HepG2 (cell line): Measurements from ENCODE around the gene LRRC73. TPM values are rescaled to one million over a fixed set of nuclear protein-coding genes. Genes with fewer than 3 reads are reported as not detected.
A peak's percentile ranks its signal among the peaks of the same experiment; 100 is the strongest.

Experiments used
- CHCHD3 ChIP-seq: sonication (generic); formaldehyde crosslinking; IDR thresholded peaks from 2 replicates; pipeline ENCODE4 v1.8.0; 2022; ENCODE audit warnings: mild to moderate bottlenecking, missing genetic modification reagents, moderate library complexity
- FLYWCH1 ChIP-seq: sonication (generic); formaldehyde crosslinking; IDR thresholded peaks from 2 replicates; pipeline ENCODE4 v1.8.1; 2023; ENCODE audit warnings: mild to moderate bottlenecking, missing genetic modification reagents
- GTF3A ChIP-seq: sonication (generic); formaldehyde crosslinking; conservative IDR thresholded peaks from 2 replicates; pipeline ENCODE4 v1.4.0; 2020; ENCODE audit warnings: mild to moderate bottlenecking, missing genetic modification reagents
- MLLT10 ChIP-seq: sonication (generic); formaldehyde crosslinking; IDR thresholded peaks from 2 replicates; pipeline ENCODE4 v1.4.0; 2020; ENCODE audit warnings: missing genetic modification reagents
- ZNF614 ChIP-seq: IDR thresholded peaks from 2 replicates; pipeline ENCODE4 v1.6.1; 2018; ENCODE audit warnings: missing biosample characterization, missing genetic modification reagents, inconsistent platforms, borderline replicate concordance
- ZNF616 ChIP-seq: sonication (generic); formaldehyde crosslinking; IDR thresholded peaks from 2 replicates; pipeline ENCODE4 v1.5.0; 2020; ENCODE audit warnings: low read depth, mild to moderate bottlenecking, missing genetic modification reagents
- polyA plus RNA-seq, 8 experiments: library from polyadenylated mRNA; depleted of rRNA in 3 of 8; stranded (reverse) in 7 of 8; unstranded in 1 of 8; fragments of >200 nt; fragmentation: Illumina TruSeq in 4 of 8; extraction: Trizol in 4 of 8; gene quantifications; 2 replicates each; pipeline versions ENCODE4 v1.2.1 to v1.2.3, GENCODE V29; 2011 to 2016; ENCODE audit warnings: low read depth in 4 of 8, missing spikeins in 1 of 8, mixed read lengths in 1 of 8; ENCODE audit not compliant: insufficient read depth in 1 of 8
- total RNA-seq, 5 experiments: library from RNA; depleted of rRNA; stranded (reverse); fragments of >200 nt; fragmentation: Illumina TruSeq; extraction: Trizol; gene quantifications; 2 replicates each; pipeline ENCODE4 v1.2.3, GENCODE V29; 2016; ENCODE audit warnings: low read depth in 1 of 5
- TF ChIP-seq, protein P1 (sequence below): sonication (generic); formaldehyde crosslinking; IDR thresholded peaks from 2 replicates; pipeline ENCODE4 v1.4.0; 2020; ENCODE audit warnings: missing genetic modification reagents, mild to moderate bottlenecking, borderline replicate concordance
- TF ChIP-seq, protein P2 (sequence below): sonication (generic); formaldehyde crosslinking; IDR thresholded peaks from 2 replicates; pipeline ENCODE4 v1.9.0; 2021; ENCODE audit warnings: mild to moderate bottlenecking, missing genetic modification reagents
- TF ChIP-seq, protein P3 (sequence below): sonication (generic); formaldehyde crosslinking; IDR thresholded peaks from 2 replicates; pipeline ENCODE4 v1.4.0; 2020; ENCODE audit warnings: mild to moderate bottlenecking, missing genetic modification reagents
- TF ChIP-seq, protein P4 (sequence below): sonication (generic); formaldehyde crosslinking; IDR thresholded peaks from 2 replicates; pipeline ENCODE4 v1.5.0; 2020; ENCODE audit warnings: missing genetic modification reagents
- TF ChIP-seq, protein P5 (sequence below): sonication (generic); formaldehyde crosslinking; conservative IDR thresholded peaks from 2 replicates; pipeline ENCODE4 v1.4.0; 2020; ENCODE audit warnings: missing genetic modification reagents

The LRRC73 gene
- total and polyA plus RNA-seq, 2 of the 13 experiments (the other 11 are each of a cell fraction or from before 2014, with no cell fraction given), result 0.11 to 0.12 TPM

DNA sequence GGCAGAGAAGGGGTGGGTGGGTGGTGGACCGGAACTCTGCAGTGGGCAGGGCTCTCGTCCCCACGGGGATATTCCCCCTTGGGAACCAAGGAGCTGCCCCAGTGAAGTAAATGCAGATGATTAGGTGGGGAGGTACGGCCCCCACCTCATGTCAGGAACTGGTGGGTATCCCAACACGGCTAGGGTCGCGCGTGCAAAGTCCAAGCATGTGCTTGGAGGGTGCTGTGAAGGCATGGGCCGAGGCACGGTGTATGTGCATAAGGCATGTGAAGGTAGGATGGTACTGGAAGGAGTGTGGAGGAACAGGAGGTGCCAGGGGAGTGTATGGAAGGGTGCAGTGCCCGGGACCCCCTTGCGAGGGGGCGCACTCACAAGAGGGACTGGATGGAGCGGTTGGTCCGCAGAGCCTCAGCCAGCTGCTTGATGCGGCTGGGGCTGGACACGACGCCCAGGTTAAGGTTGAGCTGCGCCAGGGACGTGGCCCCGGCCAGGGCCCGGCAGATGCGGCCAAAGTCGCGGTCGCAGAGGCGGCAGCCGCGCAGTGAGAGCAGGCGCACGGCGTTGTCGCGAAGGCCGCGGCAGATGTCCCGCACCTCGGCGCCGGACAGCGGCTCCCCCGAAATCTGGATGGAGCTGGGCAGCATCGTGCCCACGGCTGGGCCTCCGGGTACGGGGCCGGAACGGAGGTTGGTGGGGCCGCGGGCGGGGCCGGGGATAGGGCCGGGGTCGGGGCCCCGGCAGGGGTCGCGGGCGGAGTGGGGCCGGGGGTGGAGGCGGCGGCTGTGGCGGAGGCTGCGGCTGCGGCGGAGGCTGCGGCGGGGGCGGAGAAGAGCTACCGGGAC lies 783 bp downstream of the LRRC73 start (continued):
- TF ChIP-seq, protein P1, sequence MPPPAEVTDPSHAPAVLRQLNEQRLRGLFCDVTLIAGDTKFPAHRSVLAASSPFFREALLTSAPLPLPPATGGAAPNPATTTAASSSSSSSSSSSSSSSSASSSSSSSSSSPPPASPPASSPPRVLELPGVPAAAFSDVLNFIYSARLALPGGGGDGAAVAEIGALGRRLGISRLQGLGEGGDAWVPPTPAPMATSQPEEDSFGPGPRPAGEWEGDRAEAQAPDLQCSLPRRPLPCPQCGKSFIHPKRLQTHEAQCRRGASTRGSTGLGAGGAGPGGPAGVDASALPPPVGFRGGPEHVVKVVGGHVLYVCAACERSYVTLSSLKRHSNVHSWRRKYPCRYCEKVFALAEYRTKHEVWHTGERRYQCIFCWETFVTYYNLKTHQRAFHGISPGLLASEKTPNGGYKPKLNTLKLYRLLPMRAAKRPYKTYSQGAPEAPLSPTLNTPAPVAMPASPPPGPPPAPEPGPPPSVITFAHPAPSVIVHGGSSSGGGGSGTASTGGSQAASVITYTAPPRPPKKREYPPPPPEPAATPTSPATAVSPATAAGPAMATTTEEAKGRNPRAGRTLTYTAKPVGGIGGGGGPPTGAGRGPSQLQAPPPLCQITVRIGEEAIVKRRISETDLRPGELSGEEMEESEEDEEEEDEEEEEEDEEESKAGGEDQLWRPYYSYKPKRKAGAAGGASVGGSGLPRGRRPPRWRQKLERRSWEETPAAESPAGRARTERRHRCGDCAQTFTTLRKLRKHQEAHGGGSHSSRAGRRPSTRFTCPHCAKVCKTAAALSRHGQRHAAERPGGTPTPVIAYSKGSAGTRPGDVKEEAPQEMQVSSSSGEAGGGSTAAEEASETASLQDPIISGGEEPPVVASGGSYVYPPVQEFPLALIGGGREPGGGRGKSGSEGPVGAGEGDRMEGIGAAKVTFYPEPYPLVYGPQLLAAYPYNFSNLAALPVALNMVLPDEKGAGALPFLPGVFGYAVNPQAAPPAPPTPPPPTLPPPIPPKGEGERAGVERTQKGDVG (CRISPR knock-in tag), result no peak
- no peak for TF ChIP-seq ZNF614 (CRISPR knock-in tag)
- TF ChIP-seq FLYWCH1 (CRISPR knock-in tag), result no peak
- peak; percentile 40; the same call in 1 of the 2 replicates for TF ChIP-seq ZNF616 (CRISPR knock-in tag)
- TF ChIP-seq MLLT10 (CRISPR knock-in tag), result no peak
- TF ChIP-seq, protein P2, sequence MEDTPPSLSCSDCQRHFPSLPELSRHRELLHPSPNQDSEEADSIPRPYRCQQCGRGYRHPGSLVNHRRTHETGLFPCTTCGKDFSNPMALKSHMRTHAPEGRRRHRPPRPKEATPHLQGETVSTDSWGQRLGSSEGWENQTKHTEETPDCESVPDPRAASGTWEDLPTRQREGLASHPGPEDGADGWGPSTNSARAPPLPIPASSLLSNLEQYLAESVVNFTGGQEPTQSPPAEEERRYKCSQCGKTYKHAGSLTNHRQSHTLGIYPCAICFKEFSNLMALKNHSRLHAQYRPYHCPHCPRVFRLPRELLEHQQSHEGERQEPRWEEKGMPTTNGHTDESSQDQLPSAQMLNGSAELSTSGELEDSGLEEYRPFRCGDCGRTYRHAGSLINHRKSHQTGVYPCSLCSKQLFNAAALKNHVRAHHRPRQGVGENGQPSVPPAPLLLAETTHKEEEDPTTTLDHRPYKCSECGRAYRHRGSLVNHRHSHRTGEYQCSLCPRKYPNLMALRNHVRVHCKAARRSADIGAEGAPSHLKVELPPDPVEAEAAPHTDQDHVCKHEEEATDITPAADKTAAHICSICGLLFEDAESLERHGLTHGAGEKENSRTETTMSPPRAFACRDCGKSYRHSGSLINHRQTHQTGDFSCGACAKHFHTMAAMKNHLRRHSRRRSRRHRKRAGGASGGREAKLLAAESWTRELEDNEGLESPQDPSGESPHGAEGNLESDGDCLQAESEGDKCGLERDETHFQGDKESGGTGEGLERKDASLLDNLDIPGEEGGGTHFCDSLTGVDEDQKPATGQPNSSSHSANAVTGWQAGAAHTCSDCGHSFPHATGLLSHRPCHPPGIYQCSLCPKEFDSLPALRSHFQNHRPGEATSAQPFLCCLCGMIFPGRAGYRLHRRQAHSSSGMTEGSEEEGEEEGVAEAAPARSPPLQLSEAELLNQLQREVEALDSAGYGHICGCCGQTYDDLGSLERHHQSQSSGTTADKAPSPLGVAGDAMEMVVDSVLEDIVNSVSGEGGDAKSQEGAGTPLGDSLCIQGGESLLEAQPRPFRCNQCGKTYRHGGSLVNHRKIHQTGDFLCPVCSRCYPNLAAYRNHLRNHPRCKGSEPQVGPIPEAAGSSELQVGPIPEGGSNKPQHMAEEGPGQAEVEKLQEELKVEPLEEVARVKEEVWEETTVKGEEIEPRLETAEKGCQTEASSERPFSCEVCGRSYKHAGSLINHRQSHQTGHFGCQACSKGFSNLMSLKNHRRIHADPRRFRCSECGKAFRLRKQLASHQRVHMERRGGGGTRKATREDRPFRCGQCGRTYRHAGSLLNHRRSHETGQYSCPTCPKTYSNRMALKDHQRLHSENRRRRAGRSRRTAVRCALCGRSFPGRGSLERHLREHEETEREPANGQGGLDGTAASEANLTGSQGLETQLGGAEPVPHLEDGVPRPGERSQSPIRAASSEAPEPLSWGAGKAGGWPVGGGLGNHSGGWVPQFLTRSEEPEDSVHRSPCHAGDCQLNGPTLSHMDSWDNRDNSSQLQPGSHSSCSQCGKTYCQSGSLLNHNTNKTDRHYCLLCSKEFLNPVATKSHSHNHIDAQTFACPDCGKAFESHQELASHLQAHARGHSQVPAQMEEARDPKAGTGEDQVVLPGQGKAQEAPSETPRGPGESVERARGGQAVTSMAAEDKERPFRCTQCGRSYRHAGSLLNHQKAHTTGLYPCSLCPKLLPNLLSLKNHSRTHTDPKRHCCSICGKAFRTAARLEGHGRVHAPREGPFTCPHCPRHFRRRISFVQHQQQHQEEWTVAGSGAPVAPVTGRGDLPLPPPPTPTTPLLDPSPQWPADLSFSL (CRISPR knock-in tag), result no peak
- TF ChIP-seq, protein P3, sequence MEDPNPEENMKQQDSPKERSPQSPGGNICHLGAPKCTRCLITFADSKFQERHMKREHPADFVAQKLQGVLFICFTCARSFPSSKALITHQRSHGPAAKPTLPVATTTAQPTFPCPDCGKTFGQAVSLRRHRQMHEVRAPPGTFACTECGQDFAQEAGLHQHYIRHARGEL (CRISPR knock-in tag), result no peak
- TF ChIP-seq, protein P4, sequence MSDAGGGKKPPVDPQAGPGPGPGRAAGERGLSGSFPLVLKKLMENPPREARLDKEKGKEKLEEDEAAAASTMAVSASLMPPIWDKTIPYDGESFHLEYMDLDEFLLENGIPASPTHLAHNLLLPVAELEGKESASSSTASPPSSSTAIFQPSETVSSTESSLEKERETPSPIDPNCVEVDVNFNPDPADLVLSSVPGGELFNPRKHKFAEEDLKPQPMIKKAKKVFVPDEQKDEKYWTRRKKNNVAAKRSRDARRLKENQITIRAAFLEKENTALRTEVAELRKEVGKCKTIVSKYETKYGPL (CRISPR knock-in tag), result no peak
- TF ChIP-seq, protein P5, sequence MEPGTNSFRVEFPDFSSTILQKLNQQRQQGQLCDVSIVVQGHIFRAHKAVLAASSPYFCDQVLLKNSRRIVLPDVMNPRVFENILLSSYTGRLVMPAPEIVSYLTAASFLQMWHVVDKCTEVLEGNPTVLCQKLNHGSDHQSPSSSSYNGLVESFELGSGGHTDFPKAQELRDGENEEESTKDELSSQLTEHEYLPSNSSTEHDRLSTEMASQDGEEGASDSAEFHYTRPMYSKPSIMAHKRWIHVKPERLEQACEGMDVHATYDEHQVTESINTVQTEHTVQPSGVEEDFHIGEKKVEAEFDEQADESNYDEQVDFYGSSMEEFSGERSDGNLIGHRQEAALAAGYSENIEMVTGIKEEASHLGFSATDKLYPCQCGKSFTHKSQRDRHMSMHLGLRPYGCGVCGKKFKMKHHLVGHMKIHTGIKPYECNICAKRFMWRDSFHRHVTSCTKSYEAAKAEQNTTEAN, result no peak
- 0 out of 2 replicates have a peak, but pooled peaks have one; percentile 53 for TF ChIP-seq CHCHD3
- no peak for TF ChIP-seq GTF3A (CRISPR knock-in tag)
